H1 (cell line): ENCODE results near the gene PNMA3. TPM values are rescaled to one million over a fixed set of nuclear protein-coding genes. Genes with fewer than 3 reads are reported as not detected.

Source experiments
- CEBPB ChIP-seq: IDR thresholded peaks from 2 replicates; pipeline ENCODE4 v1.6.1; 2012; ENCODE audit warnings: low read depth, low read length
- CTCF ChIP-seq, 3 experiments: IDR thresholded peaks; 1 replicate in 2 of 3; 2 replicates in 1 of 3; pipeline versions ENCODE4 v1.5.1 to v1.6.1; 2011; ENCODE audit warnings: low read length in 3 of 3, mild to moderate bottlenecking in 3 of 3, inconsistent platforms in 2 of 3, low read depth in 1 of 3, moderate library complexity in 1 of 3; ENCODE audit not compliant: insufficient read depth in 1 of 3; ENCODE audit errors: control extremely low read depth in 1 of 3
- GTF2F1 ChIP-seq: IDR thresholded peaks from 2 replicates; pipeline ENCODE4 v1.6.1; 2012; ENCODE audit warnings: low read depth, low read length, improper control_type of control experiment, borderline replicate concordance
- JUND ChIP-seq: IDR thresholded peaks from 2 replicates; pipeline ENCODE4 v1.6.1; 2011; ENCODE audit warnings: mild to moderate bottlenecking, improper control_type of control experiment, low read length
- KDM4A ChIP-seq: IDR thresholded peaks from one replicate; pipeline ENCODE4 v1.7.1; 2012; ENCODE audit warnings: low read depth, mild to moderate bottlenecking, moderate library complexity, low read length, inconsistent platforms; ENCODE audit not compliant: severe bottlenecking
- KDM5A ChIP-seq: fragments of 200-600 bp; IDR thresholded peaks from 2 replicates; pipeline ENCODE4 v1.7.1; 2012; ENCODE audit warnings: mild to moderate bottlenecking, low read length, inconsistent platforms, mixed read lengths
- MAX ChIP-seq: IDR thresholded peaks from 2 replicates; pipeline ENCODE4 v1.6.1; 2012; ENCODE audit warnings: inconsistent platforms
- PHF8 ChIP-seq: fragments of 200-600 bp; sonication (generic); conservative IDR thresholded peaks from 2 replicates; pipeline ENCODE4 v1.7.1; 2012; ENCODE audit warnings: low read depth, mild to moderate bottlenecking, inconsistent platforms, low read length, moderate library complexity
- RAD21 ChIP-seq, 2 experiments: IDR thresholded peaks in 1 of 2; conservative IDR thresholded peaks in 1 of 2; 2 replicates each; pipeline ENCODE4 v1.6.1; 2011; ENCODE audit warnings: low read depth in 2 of 2, low read length in 2 of 2, improper control_type of control experiment in 1 of 2, inconsistent platforms in 1 of 2, mild to moderate bottlenecking in 1 of 2, moderate library complexity in 1 of 2
- RBBP5 ChIP-seq: IDR thresholded peaks from 2 replicates; pipeline ENCODE4 v1.7.1; 2012; ENCODE audit warnings: low read depth, mild to moderate bottlenecking, inconsistent platforms, low read length, moderate library complexity, borderline replicate concordance
- SIN3A ChIP-seq, 2 experiments: IDR thresholded peaks in 1 of 2; conservative IDR thresholded peaks in 1 of 2; 2 replicates each; pipeline ENCODE4 v1.6.1; 2011 to 2012; ENCODE audit warnings: low read length in 2 of 2, improper control_type of control experiment in 1 of 2, low read depth in 1 of 2, mild to moderate bottlenecking in 1 of 2
- SP1 ChIP-seq: IDR thresholded peaks from 2 replicates; pipeline ENCODE4 v1.6.1; 2011; ENCODE audit warnings: low read depth, low read length
- TAF1 ChIP-seq: IDR thresholded peaks from 2 replicates; pipeline ENCODE4 v1.6.1; 2011; ENCODE audit warnings: mild to moderate bottlenecking, low read depth, low read length
- TEAD4 ChIP-seq: IDR thresholded peaks from 2 replicates; pipeline ENCODE4 v1.6.1; 2012; ENCODE audit warnings: low read depth, low read length, inconsistent platforms, mixed read lengths
- ZNF274 ChIP-seq: IDR thresholded peaks from 2 replicates; pipeline ENCODE4 v1.7.0; 2012; ENCODE audit warnings: low read length, borderline replicate concordance; ENCODE audit errors: extremely low read depth
- polyA plus RNA-seq, 7 experiments: library from polyadenylated mRNA; depleted of rRNA in 3 of 7; stranded (reverse) in 5 of 7; unstranded in 2 of 7; fragments of >200 nt in 5 of 7; fragments of 200-250 nt in 2 of 7; gene quantifications; 1 replicate in 5 of 7; 2 replicates in 1 of 7; 4 replicates in 1 of 7; pipeline versions ENCODE4 v1.2.1 to v1.2.3, GENCODE V29; 2011 to 2013; ENCODE audit warnings: missing spikeins in 2 of 7, mixed read lengths in 2 of 7
- total RNA-seq: library from RNA; stranded (reverse); fragmentation: NEBNext Ultra II Directional; extraction: Animal tissue kit (Norgen Biotek cat#: 25700); gene quantifications from 2 replicates; pipeline ENCODE4 v1.2.1, GENCODE V29; 2021
- TF ChIP-seq, protein P1 (sequence below): IDR thresholded peaks from 2 replicates; pipeline ENCODE4 v1.6.1; 2012; ENCODE audit warnings: inconsistent platforms
- TF ChIP-seq, protein P2 (sequence below): IDR thresholded peaks from 2 replicates; pipeline ENCODE4 v1.6.1; 2012; ENCODE audit warnings: low read length, inconsistent platforms

Gene PNMA3
- total and polyA plus RNA-seq, 2 of the 8 experiments (the other 6 are each of a cell fraction or from before 2014, with no cell fraction given) = 3.3 to 6.9 TPM

DNA sequence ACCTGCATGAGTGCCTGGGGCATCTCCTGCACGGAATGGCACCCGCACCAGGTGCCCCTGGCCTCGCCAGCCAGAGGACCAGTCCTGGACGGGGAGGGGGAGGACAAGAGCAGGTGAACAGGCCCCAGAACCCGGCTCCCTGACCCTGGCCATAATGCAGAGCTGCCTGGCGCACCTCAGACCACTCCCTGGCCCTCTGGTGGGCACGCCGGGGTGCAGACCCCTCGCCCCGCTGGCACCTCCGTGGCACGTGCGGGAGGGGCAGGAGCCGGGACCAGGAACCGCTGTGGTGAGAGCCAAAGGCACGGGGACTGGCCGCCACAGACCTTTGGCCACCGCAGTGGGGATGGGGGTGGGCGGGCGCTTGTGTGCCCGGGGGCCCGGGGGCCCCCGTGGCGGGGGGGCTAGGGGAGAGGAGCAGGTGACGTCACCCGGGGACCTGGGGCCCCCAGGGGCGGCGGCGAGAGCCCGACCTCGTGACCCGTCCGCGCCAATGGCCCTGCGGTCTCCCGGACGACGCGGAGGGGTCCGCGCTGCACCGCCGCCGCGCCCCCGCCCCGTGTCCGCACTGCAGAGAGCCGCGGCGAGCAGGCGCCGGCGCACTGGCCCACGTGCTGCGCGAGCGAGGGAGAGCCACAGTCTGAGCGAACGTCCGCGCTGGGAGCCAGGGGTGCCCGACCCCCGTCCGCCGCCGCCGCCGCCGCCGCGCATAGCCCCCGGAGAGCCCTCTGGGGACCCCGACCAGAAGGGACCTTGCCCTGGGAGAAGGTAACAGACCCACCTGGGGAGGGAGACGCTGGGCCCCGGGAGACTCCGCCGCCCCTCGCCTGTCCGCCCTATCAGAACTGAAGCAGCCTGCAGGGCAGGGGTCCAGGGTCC is at the start of gene PNMA3 (continued):
- TF ChIP-seq CTCF (IDR thresholded peaks at IDR 0.05; ENCODE audit: control extremely low read depth in 1 of 3, insufficient read depth in 1 of 3, low read depth in 1 of 3, low read length in 3 of 3) = no peak
- no peak for TF ChIP-seq CEBPB
- TF ChIP-seq KDM4A = peak; percentile 55
- no peak for TF ChIP-seq GTF2F1
- no peak for TF ChIP-seq JUND
- TF ChIP-seq TAF1 = no peak
- TF ChIP-seq SP1 = no peak
- no peak for TF ChIP-seq ZNF274
- TF ChIP-seq TEAD4 = no peak
- TF ChIP-seq SIN3A (conservative IDR thresholded peaks at IDR 0.05 in 1 of 2, IDR thresholded peaks at IDR 0.05 in 1 of 2; ENCODE audit: low read depth in 1 of 2, low read length in 2 of 2) = no peak
- TF ChIP-seq, protein P1, sequence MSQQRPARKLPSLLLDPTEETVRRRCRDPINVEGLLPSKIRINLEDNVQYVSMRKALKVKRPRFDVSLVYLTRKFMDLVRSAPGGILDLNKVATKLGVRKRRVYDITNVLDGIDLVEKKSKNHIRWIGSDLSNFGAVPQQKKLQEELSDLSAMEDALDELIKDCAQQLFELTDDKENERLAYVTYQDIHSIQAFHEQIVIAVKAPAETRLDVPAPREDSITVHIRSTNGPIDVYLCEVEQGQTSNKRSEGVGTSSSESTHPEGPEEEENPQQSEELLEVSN = peak; percentile 81
- TF ChIP-seq RAD21 (IDR thresholded peaks at IDR 0.05 in 1 of 2, conservative IDR thresholded peaks at IDR 0.05 in 1 of 2; ENCODE audit: low read depth in 2 of 2, low read length in 2 of 2) = no peak
- TF ChIP-seq PHF8 = 0 out of 2 replicates have a peak, but pooled peaks have one; percentile 14
- no peak for TF ChIP-seq KDM5A
- peak; percentile 83 for TF ChIP-seq MAX
- TF ChIP-seq, protein P2, sequence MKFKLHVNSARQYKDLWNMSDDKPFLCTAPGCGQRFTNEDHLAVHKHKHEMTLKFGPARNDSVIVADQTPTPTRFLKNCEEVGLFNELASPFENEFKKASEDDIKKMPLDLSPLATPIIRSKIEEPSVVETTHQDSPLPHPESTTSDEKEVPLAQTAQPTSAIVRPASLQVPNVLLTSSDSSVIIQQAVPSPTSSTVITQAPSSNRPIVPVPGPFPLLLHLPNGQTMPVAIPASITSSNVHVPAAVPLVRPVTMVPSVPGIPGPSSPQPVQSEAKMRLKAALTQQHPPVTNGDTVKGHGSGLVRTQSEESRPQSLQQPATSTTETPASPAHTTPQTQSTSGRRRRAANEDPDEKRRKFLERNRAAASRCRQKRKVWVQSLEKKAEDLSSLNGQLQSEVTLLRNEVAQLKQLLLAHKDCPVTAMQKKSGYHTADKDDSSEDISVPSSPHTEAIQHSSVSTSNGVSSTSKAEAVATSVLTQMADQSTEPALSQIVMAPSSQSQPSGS = no peak
- TF ChIP-seq RBBP5 = no peak
